HCT116 (cell line): Measurements from ENCODE around the gene TIGD3.

Source experiments
- CTCF ChIP-seq, 3 experiments: fragments of 200-600 bp in 1 of 3; sonication (generic) in 1 of 3; IDR thresholded peaks in 2 of 3; conservative IDR thresholded peaks in 1 of 3; 2 replicates each; pipeline ENCODE4 v1.5.1; 2012 to 2017; ENCODE audit warnings: low read depth in 2 of 3, low read length in 2 of 3, antibody characterized with exemption in 1 of 3, borderline replicate concordance in 1 of 3, control low read depth in 1 of 3, mild to moderate bottlenecking in 1 of 3, mixed read lengths in 1 of 3, mixed run types in 1 of 3, moderate library complexity in 1 of 3; ENCODE audit not compliant: insufficient read depth in 1 of 3
- ELF1 ChIP-seq: IDR thresholded peaks from 2 replicates; pipeline ENCODE4 v1.6.1; 2012; ENCODE audit warnings: low read depth, borderline replicate concordance
- POLR2A ChIP-seq: IDR thresholded peaks from 2 replicates; pipeline ENCODE4 v1.7.0; 2011; ENCODE audit warnings: borderline replicate concordance; ENCODE audit not compliant: insufficient read depth, insufficient read length; ENCODE audit errors: extremely low read depth
- ZNF274 ChIP-seq: fragments of 200-500 bp; sonication (Bioruptor generic); IDR thresholded peaks from 2 replicates; pipeline ENCODE4 v1.6.1; 2014; ENCODE audit warnings: mild to moderate bottlenecking, low read depth, low read length, inconsistent platforms

- TF ChIP-seq CTCF (IDR thresholded peaks at IDR 0.05 in 2 of 3, conservative IDR thresholded peaks at IDR 0.05 in 1 of 3; ENCODE audit: borderline replicate concordance in 1 of 3, insufficient read depth in 1 of 3, low read depth in 2 of 3, low read length in 2 of 3) (no peak), POLR2A (no peak), ZNF274 (no peak), ELF1 (no peak)
These were observed 49.7 kb downstream of the TIGD3 start for GRCh38 chr11:65404210-65404609.
